Superior temporal gyrus (tissue), 1 donor: ENCODE measurements around the gene ANKRD35.
A peak's percentile ranks its signal among the peaks of the same experiment; 100 is the strongest.
"Not testable (repeated sequence)": the region's sequence is repeated elsewhere in the genome, so short reads cannot be mapped to it uniquely, and the experiment has no call there.

Experiments
- DNase-seq: peaks from one replicate; pipeline ENCODE4 v3.0.0-alpha.2; 2016; ENCODE audit errors: extremely low spot score

ANKRD35 gene

GRCh38 chr1:145885738-145886287, at the start of gene ANKRD35:
ANKRD35 (minus strand) TSS chr1:145885866; CDS start chr1:145885758, 108 bp downstream.
- DNase-seq = peak; percentile 83

GRCh38 chr1:145932522-145933009, 46.9 kb upstream of the ANKRD35 start:
- not testable (repeated sequence) for DNase-seq

- DNase-seq = no peak
Measured at GRCh38 chr1:145927916-145928643, 42.4 kb upstream of the ANKRD35 start.

- peak; percentile 99 for DNase-seq
Measured at GRCh38 chr1:145927063-145927886, 41.6 kb upstream of the ANKRD35 start, which contains the start of gene RBM8A. RBM8A (minus strand) TSS chr1:145927484; CDS start chr1:145927426, 58 bp downstream.

GRCh38 chr1:145926686-145927062, 41.0 kb upstream of the ANKRD35 start:
- no peak for DNase-seq

GRCh38 chr1:145922266-145922665, 36.6 kb upstream of the ANKRD35 start:
- no peak for DNase-seq

- not testable (repeated sequence) for DNase-seq
Measured at GRCh38 chr1:145920297-145920696, 34.6 kb upstream of the ANKRD35 start.

GRCh38 chr1:145918992-145919939, 33.6 kb upstream of the ANKRD35 start:
- no peak for DNase-seq

- DNase-seq = peak; percentile 95
Measured at GRCh38 chr1:145918144-145918991, 32.7 kb upstream of the ANKRD35 start, which contains the start of gene PEX11B. PEX11B (minus strand) TSS chr1:145918717; CDS start chr1:145918688, 29 bp downstream.

GRCh38 chr1:145917595-145917994, 31.9 kb upstream of the ANKRD35 start:
- no peak for DNase-seq

- DNase-seq = no peak
Measured at GRCh38 chr1:145916745-145917144, 31.1 kb upstream of the ANKRD35 start.

- no peak for DNase-seq
Measured at GRCh38 chr1:145912128-145912641, 26.5 kb upstream of the ANKRD35 start.

- DNase-seq = no peak
Measured at GRCh38 chr1:145908653-145909052, 23.0 kb upstream of the ANKRD35 start.

GRCh38 chr1:145906954-145907753, 21.5 kb upstream of the ANKRD35 start:
- no peak for DNase-seq

GRCh38 chr1:145901312-145902021, 15.8 kb upstream of the ANKRD35 start:
- no peak for DNase-seq

- DNase-seq = no peak
Measured at GRCh38 chr1:145898756-145899155, 13.1 kb upstream of the ANKRD35 start.

GRCh38 chr1:145897969-145898368, 12.3 kb upstream of the ANKRD35 start:
- DNase-seq = no peak

- DNase-seq = no peak
Measured at GRCh38 chr1:145895471-145895870, 9.8 kb upstream of the ANKRD35 start.
